ENCODE results near the gene STK10. TPM values are rescaled to one million over a fixed set of nuclear protein-coding genes. Genes with fewer than 3 reads are reported as not detected.
"Not testable (repeated sequence)": the region's sequence is repeated elsewhere in the genome, so short reads cannot be mapped to it uniquely, and the experiment has no call there.

The STK10 gene
- total RNA-seq, 1 experiment from 2014 or later: 25.7 TPM

- no peaks in the 10 kb centered on the region for H3K36me3 ChIP-seq (ENCODE audit: low read depth, low read length)
- H3K4me3 ChIP-seq (ENCODE audit: low read length): no peak overlapping the region
- ATAC-seq (no peak), DNase-seq (no peak)
- intact Hi-C loops (cut with micrococcal nuclease): no loop called here
- no peaks in the 10 kb centered on the region for H3F3A ChIP-seq (ENCODE audit: low read length, unreplicated experiment)
- TF ChIP-seq EZH2 (IDR thresholded peaks at IDR 0.05; ENCODE audit: low read length, unreplicated experiment): no peak
- TF ChIP-seq EZH2phosphoT487 (IDR thresholded peaks at IDR 0.05; ENCODE audit: borderline replicate concordance, low read length): no peak
- TF ChIP-seq CTCF (conservative IDR thresholded peaks at IDR 0.05; ENCODE audit: low read depth, low read length): no peak
- BruUV-seq (replicated peaks): no TSS peak
- H3K27ac ChIP-seq (ENCODE audit: low read length): no peak overlapping the region
- H3K9me2 ChIP-seq (replicated peaks; ENCODE audit: low read length): no peaks in the 10 kb centered on the region
- no peaks in the 10 kb centered on the region for H3K4me1 ChIP-seq (ENCODE audit: insufficient read depth, low read length)
- H3K9ac ChIP-seq (ENCODE audit: low read length): no peak overlapping the region
- no peaks in the 10 kb centered on the region for H3K79me2 ChIP-seq (ENCODE audit: low read length)
- H3K27me3 ChIP-seq (ENCODE audit: low read length): no peaks in the 10 kb centered on the region
- POLR2A ChIA-PET (ENCODE audit: unreplicated experiment): no interaction called here
- no peaks in the 10 kb centered on the region for H3K9me3 ChIP-seq (ENCODE audit: low read length)
- no peak overlapping the region for H3K4me2 ChIP-seq (ENCODE audit: low read length)
- H4K20me1 ChIP-seq (ENCODE audit: low read length): no peaks in the 10 kb centered on the region
- CTCF ChIA-PET: no interaction called here
- H2AFZ ChIP-seq (ENCODE audit: low read length): no peak overlapping the region
Observed at GRCh38 chr5:172028167-172028566, 159.9 kb downstream of the STK10 start.

GRCh38 chr5:172020110-172020786, 167.8 kb downstream of the STK10 start:
- H3K27ac ChIP-seq (ENCODE audit: low read length); H3K9me3 ChIP-seq (ENCODE audit: low read length); intact Hi-C loops (cut with micrococcal nuclease); H3K36me3 ChIP-seq (ENCODE audit: low read depth, low read length); H3K79me2 ChIP-seq (ENCODE audit: low read length); H3K4me1 ChIP-seq (ENCODE audit: insufficient read depth, low read length); H3K9ac ChIP-seq (ENCODE audit: low read length); H3K4me2 ChIP-seq (ENCODE audit: low read length); H3K4me3 ChIP-seq (ENCODE audit: low read length); POLR2A ChIA-PET (ENCODE audit: unreplicated experiment); BruUV-seq (replicated peaks); ATAC-seq; H3F3A ChIP-seq (ENCODE audit: low read length, unreplicated experiment); H3K9me2 ChIP-seq (replicated peaks; ENCODE audit: low read length); H3K27me3 ChIP-seq (ENCODE audit: low read length); H2AFZ ChIP-seq (ENCODE audit: low read length); H4K20me1 ChIP-seq (ENCODE audit: low read length): not testable (repeated sequence)
- CTCF ChIA-PET: interaction anchor here (0.6 kb wide), 1 partner anchor 117 kb away, joined by 4 read pairs; no protein-coding TSS in a partner anchor
- 0 out of 2 replicates have a peak, but pooled peaks have one; percentile 23 for TF ChIP-seq CTCF (conservative IDR thresholded peaks at IDR 0.05; ENCODE audit: low read depth, low read length)
- peak; percentile 9 for DNase-seq

GRCh38 chr5:172015346-172015745, 172.7 kb downstream of the STK10 start:
- H3K4me3 ChIP-seq (ENCODE audit: low read length): no peak overlapping the region
- no peak for DNase-seq
- no peaks in the 10 kb centered on the region for H3K36me3 ChIP-seq (ENCODE audit: low read depth, low read length)
- H3K27ac ChIP-seq (ENCODE audit: low read length): no peak overlapping the region
- no peak for ATAC-seq
- TF ChIP-seq CTCF (conservative IDR thresholded peaks at IDR 0.05; ENCODE audit: low read depth, low read length): no peak
- TF ChIP-seq EZH2phosphoT487 (IDR thresholded peaks at IDR 0.05; ENCODE audit: borderline replicate concordance, low read length): no peak
- TF ChIP-seq EZH2 (IDR thresholded peaks at IDR 0.05; ENCODE audit: low read length, unreplicated experiment): no peak
- H3K9me3 ChIP-seq (ENCODE audit: low read length): no peaks in the 10 kb centered on the region
- no peaks in the 10 kb centered on the region for H3K9me2 ChIP-seq (replicated peaks; ENCODE audit: low read length)
- no peak overlapping the region for H2AFZ ChIP-seq (ENCODE audit: low read length)
- H3F3A ChIP-seq (ENCODE audit: low read length, unreplicated experiment): no peaks in the 10 kb centered on the region
- no peak overlapping the region for H3K9ac ChIP-seq (ENCODE audit: low read length)
- H3K27me3 ChIP-seq (ENCODE audit: low read length): no peaks in the 10 kb centered on the region
- no peaks in the 10 kb centered on the region for H3K79me2 ChIP-seq (ENCODE audit: low read length)
- POLR2A ChIA-PET (ENCODE audit: unreplicated experiment): no interaction called here
- no peak overlapping the region for H3K4me2 ChIP-seq (ENCODE audit: low read length)
- CTCF ChIA-PET: no interaction called here
- no TSS peak for BruUV-seq (replicated peaks)
- no peaks in the 10 kb centered on the region for H4K20me1 ChIP-seq (ENCODE audit: low read length)
- intact Hi-C loops (cut with micrococcal nuclease): no loop called here
- H3K4me1 ChIP-seq (ENCODE audit: insufficient read depth, low read length): no peaks in the 10 kb centered on the region

All from PC-3 (cell line).